GM23338 (cell line): ENCODE data around the gene S100A14.

Source experiments
- CREB1 ChIP-seq: fragments of 250-450 bp; sonication (Bioruptor Pico); IDR thresholded peaks from 2 replicates; pipeline ENCODE4 v1.5.0; 2020; ENCODE audit warnings: low read depth, mild to moderate bottlenecking, moderate library complexity
- ETS1 ChIP-seq: IDR thresholded peaks from 2 replicates; pipeline ENCODE4 v1.6.1; 2016; ENCODE audit warnings: antibody characterized with exemption
- EZH2 ChIP-seq: fragments of 200-600 bp; sonication (generic); IDR thresholded peaks from one replicate; pipeline ENCODE4 v1.8.0; 2017; ENCODE audit warnings: antibody characterized with exemption, mild to moderate bottlenecking, low read depth; ENCODE audit not compliant: unreplicated experiment
- EZH2phosphoT487 ChIP-seq: fragments of 200-600 bp; sonication (generic); IDR thresholded peaks from one replicate; pipeline ENCODE4 v1.8.1; 2018; ENCODE audit warnings: antibody characterized with exemption; ENCODE audit not compliant: unreplicated experiment
- JUNB ChIP-seq: IDR thresholded peaks from one replicate; pipeline ENCODE4 v1.6.1; 2016; ENCODE audit warnings: antibody characterized with exemption; ENCODE audit not compliant: unreplicated experiment
- NANOG ChIP-seq: IDR thresholded peaks from 2 replicates; pipeline ENCODE4 v1.6.1; 2016; ENCODE audit warnings: antibody characterized with exemption, borderline replicate concordance
- POLR2AphosphoS5 ChIP-seq: IDR thresholded peaks from 2 replicates; pipeline ENCODE4 v1.6.1; 2016; ENCODE audit warnings: antibody characterized with exemption, low read depth
- REST ChIP-seq: IDR thresholded peaks from one replicate; pipeline ENCODE4 v1.6.1; 2018; ENCODE audit warnings: antibody characterized with exemption; ENCODE audit not compliant: unreplicated experiment
- ZNF114 ChIP-seq: fragments of 250-450 bp; sonication (Bioruptor Pico); IDR thresholded peaks from 2 replicates; pipeline ENCODE4 v1.5.0; 2020; ENCODE audit warnings: mild to moderate bottlenecking, moderate library complexity
- TF ChIP-seq, protein P1 (sequence below), 2 experiments: fragments of 200-600 bp in 1 of 2; sonication (generic) in 1 of 2; conservative IDR thresholded peaks; 2 replicates each; pipeline versions ENCODE4 v1.5.1 to v1.6.1; 2016 to 2017; ENCODE audit warnings: antibody characterized with exemption in 2 of 2, low read depth in 2 of 2, mild to moderate bottlenecking in 2 of 2, moderate library complexity in 1 of 2
- TF ChIP-seq, protein P2 (sequence below): fragments of 250-450 bp; sonication (Bioruptor Pico); IDR thresholded peaks from 2 replicates; pipeline ENCODE4 v1.5.0; 2020; ENCODE audit warnings: mild to moderate bottlenecking, moderate library complexity

GRCh38 chr1:153615406-153615805 is 719 bp downstream of the S100A14 start:
- TF ChIP-seq, protein P1, sequence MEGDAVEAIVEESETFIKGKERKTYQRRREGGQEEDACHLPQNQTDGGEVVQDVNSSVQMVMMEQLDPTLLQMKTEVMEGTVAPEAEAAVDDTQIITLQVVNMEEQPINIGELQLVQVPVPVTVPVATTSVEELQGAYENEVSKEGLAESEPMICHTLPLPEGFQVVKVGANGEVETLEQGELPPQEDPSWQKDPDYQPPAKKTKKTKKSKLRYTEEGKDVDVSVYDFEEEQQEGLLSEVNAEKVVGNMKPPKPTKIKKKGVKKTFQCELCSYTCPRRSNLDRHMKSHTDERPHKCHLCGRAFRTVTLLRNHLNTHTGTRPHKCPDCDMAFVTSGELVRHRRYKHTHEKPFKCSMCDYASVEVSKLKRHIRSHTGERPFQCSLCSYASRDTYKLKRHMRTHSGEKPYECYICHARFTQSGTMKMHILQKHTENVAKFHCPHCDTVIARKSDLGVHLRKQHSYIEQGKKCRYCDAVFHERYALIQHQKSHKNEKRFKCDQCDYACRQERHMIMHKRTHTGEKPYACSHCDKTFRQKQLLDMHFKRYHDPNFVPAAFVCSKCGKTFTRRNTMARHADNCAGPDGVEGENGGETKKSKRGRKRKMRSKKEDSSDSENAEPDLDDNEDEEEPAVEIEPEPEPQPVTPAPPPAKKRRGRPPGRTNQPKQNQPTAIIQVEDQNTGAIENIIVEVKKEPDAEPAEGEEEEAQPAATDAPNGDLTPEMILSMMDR (conservative IDR thresholded peaks at IDR 0.05; ENCODE audit: low read depth in 2 of 2) = no peak
- TF ChIP-seq REST (no peak), POLR2AphosphoS5 (no peak), EZH2phosphoT487 (no peak), EZH2 (no peak), ETS1 (no peak), NANOG (no peak), CREB1 (CRISPR knock-in tag) (no peak), JUNB (no peak), ZNF114 (CRISPR knock-in tag) (no peak)
- TF ChIP-seq, protein P2, sequence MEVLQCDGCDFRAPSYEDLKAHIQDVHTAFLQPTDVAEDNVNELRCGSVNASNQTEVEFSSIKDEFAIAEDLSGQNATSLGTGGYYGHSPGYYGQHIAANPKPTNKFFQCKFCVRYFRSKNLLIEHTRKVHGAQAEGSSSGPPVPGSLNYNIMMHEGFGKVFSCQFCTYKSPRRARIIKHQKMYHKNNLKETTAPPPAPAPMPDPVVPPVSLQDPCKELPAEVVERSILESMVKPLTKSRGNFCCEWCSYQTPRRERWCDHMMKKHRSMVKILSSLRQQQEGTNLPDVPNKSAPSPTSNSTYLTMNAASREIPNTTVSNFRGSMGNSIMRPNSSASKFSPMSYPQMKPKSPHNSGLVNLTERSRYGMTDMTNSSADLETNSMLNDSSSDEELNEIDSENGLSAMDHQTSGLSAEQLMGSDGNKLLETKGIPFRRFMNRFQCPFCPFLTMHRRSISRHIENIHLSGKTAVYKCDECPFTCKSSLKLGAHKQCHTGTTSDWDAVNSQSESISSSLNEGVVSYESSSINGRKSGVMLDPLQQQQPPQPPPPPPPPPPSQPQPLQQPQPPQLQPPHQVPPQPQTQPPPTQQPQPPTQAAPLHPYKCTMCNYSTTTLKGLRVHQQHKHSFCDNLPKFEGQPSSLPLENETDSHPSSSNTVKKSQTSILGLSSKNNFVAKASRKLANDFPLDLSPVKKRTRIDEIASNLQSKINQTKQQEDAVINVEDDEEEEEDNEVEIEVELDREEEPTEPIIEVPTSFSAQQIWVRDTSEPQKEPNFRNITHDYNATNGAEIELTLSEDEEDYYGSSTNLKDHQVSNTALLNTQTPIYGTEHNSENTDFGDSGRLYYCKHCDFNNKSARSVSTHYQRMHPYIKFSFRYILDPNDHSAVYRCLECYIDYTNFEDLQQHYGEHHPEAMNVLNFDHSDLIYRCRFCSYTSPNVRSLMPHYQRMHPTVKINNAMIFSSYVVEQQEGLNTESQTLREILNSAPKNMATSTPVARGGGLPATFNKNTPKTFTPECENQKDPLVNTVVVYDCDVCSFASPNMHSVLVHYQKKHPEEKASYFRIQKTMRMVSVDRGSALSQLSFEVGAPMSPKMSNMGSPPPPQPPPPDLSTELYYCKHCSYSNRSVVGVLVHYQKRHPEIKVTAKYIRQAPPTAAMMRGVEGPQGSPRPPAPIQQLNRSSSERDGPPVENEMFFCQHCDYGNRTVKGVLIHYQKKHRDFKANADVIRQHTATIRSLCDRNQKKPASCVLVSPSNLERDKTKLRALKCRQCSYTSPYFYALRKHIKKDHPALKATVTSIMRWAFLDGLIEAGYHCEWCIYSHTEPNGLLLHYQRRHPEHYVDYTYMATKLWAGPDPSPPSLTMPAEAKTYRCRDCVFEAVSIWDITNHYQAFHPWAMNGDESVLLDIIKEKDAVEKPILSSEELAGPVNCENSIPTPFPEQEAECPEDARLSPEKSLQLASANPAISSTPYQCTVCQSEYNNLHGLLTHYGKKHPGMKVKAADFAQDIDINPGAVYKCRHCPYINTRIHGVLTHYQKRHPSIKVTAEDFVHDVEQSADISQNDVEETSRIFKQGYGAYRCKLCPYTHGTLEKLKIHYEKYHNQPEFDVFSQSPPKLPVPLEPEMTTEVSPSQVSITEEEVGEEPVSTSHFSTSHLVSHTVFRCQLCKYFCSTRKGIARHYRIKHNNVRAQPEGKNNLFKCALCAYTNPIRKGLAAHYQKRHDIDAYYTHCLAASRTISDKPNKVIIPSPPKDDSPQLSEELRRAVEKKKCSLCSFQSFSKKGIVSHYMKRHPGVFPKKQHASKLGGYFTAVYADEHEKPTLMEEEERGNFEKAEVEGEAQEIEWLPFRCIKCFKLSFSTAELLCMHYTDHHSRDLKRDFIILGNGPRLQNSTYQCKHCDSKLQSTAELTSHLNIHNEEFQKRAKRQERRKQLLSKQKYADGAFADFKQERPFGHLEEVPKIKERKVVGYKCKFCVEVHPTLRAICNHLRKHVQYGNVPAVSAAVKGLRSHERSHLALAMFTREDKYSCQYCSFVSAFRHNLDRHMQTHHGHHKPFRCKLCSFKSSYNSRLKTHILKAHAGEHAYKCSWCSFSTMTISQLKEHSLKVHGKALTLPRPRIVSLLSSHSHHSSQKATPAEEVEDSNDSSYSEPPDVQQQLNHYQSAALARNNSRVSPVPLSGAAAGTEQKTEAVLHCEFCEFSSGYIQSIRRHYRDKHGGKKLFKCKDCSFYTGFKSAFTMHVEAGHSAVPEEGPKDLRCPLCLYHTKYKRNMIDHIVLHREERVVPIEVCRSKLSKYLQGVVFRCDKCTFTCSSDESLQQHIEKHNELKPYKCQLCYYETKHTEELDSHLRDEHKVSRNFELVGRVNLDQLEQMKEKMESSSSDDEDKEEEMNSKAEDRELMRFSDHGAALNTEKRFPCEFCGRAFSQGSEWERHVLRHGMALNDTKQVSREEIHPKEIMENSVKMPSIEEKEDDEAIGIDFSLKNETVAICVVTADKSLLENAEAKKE (CRISPR knock-in tag) = no peak
